ENCODE results near the gene ARRDC2. TPM values are rescaled to one million over a fixed set of nuclear protein-coding genes. Genes with fewer than 3 reads are reported as not detected.

ARRDC2 gene
- total and polyA plus RNA-seq, 9 of the 15 experiments (the other 6 are each of a cell fraction or from before 2014, with no cell fraction given), result 1.9 to 27.4 (median 15.2) TPM

GRCh38 chr19:18000915-18001776, 6.8 kb upstream of the ARRDC2 start (continued):
- TF ChIP-seq ZNF407 (IDR thresholded peaks at IDR 0.05; ENCODE audit: low read depth), result no peak
- TF ChIP-seq OTX1 (CRISPR knock-in tag; IDR thresholded peaks at IDR 0.05), result no peak
- TF ChIP-seq HOMEZ (CRISPR knock-in tag; IDR thresholded peaks at IDR 0.05), result no peak
- no peak for TF ChIP-seq ETS2 (tag; IDR thresholded peaks at IDR 0.05; ENCODE audit: borderline replicate concordance, poor library complexity, severe bottlenecking)
- TF ChIP-seq ZNF133 (CRISPR knock-in tag; IDR thresholded peaks at IDR 0.05), result no peak
- no peak for TF ChIP-seq MLLT1 (IDR thresholded peaks at IDR 0.05)
- TF ChIP-seq CREM (IDR thresholded peaks at IDR 0.05; ENCODE audit: low read depth), result peak; percentile 75
- no peak for TF ChIP-seq PHB2 (IDR thresholded peaks at IDR 0.05; ENCODE audit: low read depth)
- peak; percentile 92 for TF ChIP-seq MAX (CRISPR knock-in tag; IDR thresholded peaks at IDR 0.05)
- TF ChIP-seq SRSF3 (IDR thresholded peaks at IDR 0.05; ENCODE audit: insufficient read depth, low read length), result no peak
- TF ChIP-seq ZNF232 (CRISPR knock-in tag; IDR thresholded peaks at IDR 0.05), result peak; percentile 83
- no peak for TF ChIP-seq MYBL2 (IDR thresholded peaks at IDR 0.05; ENCODE audit: low read depth)
- no peak for TF ChIP-seq MYBL2 (CRISPR knock-in tag; IDR thresholded peaks at IDR 0.05; ENCODE audit: borderline replicate concordance)
- no peak for TF ChIP-seq CREBBP (IDR thresholded peaks at IDR 0.05; ENCODE audit: low read depth, low read length)
- 0 out of 2 replicates have a peak, but pooled peaks have one; percentile 26 for TF ChIP-seq KDM2B (CRISPR knock-in tag; IDR thresholded peaks at IDR 0.05)
